ENCODE data around the gene RAB44.

RAB44 gene

DNA sequence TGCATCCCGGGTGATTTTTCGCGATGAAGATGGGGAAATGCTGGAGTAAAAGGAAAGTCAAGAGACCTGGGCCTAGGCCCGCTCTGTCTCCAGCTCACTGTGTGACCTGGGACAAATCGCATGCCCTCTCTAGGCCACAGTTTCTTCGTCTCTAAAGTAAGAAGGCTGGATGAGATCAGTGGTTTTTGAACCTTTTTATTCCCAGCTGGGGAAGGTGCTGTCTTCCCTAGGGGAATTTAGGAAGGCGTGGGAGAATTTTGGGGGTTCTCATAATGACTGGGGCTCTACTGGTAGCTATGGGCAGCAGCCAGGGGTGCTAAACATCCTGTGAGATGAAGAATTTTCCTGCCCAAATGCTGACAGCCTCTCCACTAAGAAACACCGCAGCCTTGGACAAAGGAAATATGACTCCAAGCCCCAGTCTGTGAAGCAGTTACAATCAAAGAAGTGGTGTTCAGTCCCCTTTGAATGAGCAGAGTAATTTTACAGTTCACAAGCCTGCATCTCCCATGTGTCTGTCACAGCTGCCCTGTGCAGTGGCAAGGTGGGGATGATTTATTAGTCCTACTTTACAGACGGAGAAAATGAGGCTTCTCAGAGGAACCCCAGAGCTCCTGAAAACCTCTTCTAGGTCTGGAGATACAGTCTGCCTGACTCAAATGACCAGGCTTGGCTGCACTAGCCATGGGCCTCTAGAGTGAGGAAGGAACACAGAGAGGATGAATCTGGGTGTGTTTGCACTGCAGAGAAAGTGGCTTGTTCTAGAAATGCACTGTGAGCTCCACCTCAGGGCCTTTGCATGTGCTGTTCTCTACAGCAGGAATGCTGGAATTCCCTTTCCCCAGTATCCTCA, 57.2 kb downstream of the RAB44 start:
- DNase-seq, result no peak

DNA sequence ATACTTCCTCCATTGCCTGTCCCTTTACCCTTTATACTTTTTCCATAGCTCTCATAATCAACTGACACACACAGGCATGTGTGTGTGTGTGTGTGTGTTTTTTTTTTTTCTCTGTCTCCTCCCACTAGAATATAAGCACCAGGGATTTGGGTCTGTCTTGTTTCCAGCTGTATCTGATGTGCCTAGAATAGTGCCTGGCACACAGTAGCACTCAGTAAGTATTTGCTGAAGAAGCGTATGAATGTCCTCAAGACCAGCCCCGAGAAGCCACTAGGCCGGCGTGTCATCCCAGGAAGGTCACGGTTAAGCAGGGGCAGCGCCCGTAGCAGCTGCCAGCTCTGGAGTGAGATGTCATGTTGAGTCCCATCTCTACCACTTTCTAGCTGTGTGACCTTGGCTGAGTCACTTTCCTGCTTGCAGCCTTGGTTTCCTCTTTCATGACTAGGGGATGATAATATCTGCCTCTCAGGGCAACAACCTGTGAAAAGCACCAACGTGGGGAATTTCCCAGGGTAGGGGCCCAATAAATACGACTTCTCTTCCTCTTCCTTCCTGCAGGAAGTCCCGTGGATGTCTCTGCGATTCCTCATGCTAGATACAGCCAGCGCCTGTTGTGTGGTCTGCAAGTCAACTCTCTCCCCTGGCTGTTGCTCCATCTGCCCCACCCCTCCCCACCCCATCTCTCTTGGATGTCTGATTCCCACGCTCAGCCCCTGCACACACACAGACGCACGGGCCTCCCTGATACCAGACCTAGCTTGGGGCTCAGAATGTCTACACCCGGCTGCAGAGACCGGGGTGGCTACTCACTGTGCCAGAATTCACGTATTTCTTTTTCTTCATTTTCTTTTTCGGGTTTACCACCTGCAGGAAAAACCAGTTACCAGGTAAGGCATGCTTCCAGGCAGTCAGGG, 58.1 kb downstream of the RAB44 start:
- DNase-seq, result peak; percentile 62

DNA sequence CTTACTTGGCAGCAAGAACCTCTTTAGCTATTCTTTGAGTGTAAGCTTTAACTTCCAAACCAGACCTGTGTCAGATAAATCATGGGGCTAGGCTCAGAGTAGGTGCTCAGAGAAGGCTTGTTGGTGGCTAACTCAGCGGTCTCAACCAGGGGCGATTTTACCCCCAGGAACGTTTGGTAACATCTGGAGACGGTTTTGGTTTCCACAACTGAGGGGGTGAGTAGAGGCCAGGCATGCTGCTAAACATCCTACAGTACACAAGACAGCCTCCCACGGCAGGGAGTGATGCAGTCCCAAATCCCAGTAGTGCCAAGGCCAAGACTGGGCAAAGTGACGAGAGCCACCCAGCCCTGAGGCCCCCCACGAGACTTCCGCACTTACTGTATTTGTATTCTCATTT, 59.2 kb downstream of the RAB44 start:
- no peak for DNase-seq

DNA sequence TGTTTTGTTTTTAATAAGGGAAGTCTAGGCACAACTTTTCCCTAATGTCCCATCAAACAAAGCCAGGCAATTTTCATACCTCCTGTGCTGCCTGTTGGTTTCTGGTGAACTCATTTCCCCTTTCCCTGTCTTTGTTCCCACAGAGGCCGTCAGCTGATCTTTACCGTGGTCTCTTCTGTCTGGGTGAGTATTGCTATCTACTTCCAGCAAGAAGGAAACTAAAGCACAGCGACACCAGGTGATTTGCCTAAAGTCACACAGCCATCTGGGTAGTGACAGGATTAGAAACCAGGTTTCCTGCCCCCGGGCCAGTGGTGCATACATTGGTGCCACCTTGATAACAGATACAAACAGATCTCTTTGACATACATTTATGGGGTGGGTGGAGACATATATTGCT, 59.6 kb downstream of the RAB44 start:
- DNase-seq, result peak; percentile 27

DNA sequence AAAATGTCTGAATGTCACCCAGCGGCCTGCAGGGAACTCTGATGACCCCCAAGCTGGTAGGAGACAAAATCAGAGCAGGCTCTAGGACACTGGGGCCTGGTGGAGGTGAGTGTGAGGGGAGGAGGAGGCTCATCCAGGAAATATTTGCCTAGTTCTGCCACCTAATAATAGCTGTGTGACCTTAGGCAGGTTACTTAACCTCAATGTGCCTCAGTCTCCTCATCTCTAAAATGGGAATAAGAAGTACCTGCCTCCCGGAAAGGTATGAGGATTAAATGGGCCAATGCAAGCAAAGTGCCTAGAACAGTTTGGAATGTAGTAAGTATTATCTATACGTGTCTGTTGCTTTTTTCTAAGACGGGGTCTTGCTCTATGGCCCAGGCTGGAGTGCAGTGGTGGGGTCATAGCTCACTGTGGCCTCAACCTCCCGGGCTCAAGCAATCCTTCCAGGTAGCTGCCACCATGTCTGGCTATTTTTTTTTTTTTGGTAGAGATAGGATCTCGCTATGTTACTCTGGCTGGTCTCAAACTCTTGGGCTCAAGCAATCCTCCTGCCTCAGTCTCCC, 60.4 kb downstream of the RAB44 start:
- DNase-seq, result no peak

DNA sequence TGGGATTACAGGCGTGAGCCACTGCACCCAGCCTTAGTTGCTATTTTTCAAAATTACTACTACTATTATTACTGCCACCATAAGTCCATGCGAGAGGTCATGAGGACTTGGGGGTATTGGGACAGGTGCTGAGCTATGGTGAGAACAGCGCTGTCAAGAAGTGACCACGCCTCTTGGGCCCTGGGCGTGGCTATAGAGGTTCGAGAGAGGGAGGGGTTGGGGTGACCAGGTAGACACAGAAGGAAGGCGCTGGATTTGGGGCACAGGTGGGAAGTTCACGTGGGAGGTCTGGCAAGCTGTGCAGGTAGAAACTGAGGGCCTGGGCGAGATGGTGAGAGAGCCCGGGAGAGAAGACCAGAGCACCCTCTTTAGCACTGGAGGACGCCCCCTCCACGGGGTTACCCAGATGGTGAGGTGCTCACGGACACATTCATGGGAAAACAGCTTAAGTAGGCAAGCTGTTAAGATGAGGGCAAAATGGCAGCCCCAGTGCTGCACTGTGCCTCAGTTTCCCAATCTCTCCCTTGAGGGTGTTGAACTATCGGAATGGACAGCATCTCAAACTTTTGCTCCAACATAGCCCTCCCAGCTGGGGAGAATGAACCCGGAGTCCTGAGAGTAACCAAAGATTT, 61.0 kb downstream of the RAB44 start:
- no peak for DNase-seq

DNA sequence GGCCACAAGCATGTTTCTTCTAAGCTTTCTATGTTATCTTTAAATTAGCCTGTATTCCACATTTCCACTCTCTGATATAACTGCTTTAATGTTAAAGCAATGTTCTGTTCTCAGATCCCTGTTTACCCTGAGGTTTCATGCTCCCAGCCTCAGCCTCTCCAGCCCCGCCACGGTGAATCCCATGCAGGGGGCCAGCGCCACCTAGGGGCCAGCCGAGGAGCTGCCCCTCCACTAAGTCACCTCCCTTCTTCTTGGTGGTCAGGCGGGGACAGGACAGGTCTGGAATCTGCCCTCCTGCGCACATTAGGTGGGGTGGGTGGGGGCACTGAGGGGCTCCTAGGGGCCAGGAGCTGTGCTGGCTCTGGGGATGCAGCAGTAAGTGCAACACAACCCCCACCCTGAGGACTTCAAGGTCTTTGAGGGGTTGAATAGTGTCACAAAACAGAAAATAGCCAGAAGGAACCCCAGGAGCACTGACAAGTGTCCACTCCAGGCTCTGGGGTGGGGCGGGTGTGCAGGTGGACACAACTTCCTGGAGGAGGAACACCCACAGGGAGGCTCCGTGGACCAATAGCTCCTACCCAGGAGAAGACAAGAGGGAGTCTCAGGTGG, 61.6 kb downstream of the RAB44 start:
- peak; percentile 85 for DNase-seq

DNA sequence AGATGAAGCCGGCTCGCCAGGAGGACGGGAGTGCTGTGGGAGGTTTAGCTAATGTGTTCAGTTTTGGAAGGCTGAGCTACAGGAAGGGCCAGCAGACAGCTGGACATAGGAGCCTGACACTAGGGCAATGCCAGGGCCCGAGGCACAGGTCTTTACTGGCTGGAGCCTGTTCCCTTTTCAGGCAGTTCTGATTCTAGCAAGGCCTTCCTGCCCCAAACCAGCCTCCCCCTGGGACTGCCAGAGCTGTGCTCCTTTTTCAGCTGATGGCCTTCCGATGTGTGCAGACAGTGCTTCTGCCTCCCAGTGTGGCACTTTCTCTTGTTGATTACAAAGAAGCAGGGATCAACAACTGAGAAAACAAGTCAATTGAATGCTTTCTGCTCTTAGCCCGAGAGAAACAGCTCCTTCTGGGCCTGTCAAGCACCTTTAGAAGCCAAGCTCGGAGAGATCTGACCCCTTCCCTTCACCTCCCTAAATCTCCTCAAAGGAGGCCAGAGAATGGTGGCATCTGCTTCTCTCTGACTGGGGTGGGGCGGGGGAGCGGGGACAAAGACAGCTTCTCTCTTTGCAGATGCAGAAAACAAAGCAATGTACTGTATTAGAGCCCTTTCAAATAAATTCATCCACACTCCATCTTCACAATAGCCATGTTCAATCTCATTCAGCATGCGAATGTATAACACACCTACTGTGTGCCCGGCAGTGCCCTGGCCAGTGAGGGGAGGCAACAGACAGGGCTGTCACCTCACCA, 63.2 kb downstream of the RAB44 start:
- DNase-seq, result no peak

DNA sequence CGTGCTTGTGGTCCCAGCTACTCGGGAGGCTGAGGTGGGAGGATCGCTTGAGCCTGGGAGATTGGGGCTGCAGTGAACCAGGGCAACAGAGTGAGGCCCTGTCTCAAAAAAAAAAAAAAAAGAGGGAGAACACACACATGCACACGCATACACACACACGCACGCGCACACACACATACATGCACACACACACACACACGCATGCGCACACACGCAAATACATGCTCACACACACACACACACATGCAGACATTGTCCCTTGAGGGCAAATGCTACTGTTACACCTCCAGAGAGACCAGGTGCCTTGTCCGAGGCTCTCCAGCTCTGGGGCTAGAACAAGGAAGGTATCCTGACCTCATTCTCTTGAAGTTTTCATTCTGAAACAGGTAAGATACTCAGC, 64.5 kb downstream of the RAB44 start:
- DNase-seq, result no peak

DNA sequence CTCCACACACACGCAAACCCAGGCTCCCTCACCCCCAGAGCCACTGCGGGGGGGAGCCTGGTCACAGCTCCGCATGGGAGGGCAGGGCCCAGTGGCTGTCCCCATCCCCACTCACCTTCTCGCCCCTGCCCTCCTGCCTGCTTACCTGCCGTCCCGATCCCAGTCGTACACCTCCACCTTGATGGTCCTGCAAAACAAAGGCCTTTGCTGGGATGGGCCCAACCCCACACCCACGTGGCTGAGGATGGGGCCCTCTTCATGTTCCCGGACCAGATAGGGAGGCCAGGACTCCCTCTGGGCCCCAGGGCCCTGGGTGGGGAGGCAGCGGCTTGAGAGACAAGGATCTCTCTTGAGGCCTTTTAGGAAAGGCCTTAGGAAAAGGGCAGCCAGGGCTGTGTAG, 67.6 kb downstream of the RAB44 start:
- DNase-seq, result no peak

DNA sequence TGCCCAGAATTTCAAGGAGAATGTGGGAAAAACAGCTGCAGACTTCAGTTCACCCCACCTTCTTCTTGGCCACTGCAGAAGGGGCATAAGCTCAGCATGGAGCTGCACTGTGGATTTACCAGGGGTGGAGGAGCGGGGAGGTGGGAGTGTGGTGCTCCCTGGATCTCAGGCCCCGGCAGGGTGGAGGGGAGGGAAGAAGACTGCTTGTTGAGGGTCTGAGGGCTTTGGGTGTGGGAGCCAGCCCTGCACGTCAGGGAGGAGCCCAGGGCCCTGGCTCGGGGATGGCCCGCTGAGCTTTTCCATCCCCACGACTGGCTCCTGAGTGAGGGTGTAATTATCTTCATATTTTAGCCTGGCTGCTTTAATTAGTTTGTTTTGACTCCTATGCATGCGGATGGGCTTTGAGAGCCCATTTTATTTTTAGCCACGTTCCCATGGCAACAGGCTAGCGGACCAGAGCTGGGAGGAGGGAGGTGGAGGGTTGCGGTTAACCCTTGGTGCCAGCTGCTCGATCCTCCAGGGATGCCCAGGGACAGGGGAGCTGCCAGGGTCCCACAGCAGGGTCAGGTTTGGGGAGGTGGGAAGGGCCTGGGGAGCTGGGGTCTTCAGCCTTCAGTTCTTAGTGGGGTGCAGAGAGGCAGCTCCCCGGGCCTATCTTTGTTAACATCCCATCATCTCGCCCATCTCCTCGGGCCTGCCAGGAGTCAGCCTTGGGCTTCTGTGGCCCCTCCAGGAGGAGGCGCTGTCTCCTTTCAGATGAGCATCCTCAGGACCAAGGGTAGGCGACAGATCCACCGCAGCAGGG, 68.2 kb downstream of the RAB44 start:
- DNase-seq, result peak; percentile 80

DNA sequence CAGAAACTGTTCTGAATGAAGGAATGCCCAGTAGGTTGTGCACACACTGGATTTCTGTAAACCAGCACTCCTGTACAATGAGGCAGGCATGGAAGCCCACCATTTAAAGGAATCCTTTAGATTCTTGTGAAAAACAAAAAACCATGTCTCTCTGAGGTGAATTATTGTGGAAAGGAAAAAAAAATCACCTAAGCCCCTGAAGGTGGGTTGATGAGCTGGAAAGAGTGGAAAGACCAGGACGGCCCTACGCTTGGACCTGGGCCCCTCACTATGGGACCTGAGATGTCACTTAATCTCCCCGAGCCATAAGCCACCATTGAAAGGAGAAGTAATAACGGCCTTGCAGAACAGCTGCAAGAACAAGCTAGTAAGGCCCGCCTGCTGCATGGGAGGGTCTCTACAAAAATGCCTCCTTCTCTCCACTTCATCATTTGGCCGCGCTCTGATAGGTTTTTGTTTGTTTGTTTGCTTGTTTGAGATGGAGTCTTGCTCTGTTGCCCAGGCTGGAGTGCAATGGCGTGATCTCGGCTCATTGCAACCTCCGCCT, 68.8 kb downstream of the RAB44 start:
- no peak for DNase-seq

DNA sequence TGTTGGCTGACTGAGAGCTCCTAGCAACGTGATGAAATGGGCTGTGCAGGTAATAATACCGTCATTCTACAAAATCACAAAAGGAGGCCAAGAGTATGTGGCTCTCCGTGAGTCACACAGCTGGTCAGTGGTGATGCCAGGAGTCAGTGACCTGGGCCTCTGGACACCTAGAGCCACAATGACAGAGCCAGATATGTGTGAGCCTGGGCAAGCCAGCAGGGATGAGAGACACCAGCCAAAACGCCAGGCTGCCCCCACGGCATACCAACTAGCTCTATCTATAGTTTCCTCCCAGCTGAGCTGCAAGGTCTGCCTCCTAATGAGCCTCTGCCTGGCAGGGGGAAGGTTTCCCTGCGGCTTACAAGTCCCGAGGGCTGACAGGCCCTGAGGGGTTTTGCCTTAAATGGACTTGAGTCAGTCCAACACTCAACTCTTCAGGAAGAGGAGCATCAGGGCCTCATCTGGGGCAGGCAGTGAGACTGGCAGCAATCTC, 71.6 kb downstream of the RAB44 start:
- no peak for DNase-seq

DNA sequence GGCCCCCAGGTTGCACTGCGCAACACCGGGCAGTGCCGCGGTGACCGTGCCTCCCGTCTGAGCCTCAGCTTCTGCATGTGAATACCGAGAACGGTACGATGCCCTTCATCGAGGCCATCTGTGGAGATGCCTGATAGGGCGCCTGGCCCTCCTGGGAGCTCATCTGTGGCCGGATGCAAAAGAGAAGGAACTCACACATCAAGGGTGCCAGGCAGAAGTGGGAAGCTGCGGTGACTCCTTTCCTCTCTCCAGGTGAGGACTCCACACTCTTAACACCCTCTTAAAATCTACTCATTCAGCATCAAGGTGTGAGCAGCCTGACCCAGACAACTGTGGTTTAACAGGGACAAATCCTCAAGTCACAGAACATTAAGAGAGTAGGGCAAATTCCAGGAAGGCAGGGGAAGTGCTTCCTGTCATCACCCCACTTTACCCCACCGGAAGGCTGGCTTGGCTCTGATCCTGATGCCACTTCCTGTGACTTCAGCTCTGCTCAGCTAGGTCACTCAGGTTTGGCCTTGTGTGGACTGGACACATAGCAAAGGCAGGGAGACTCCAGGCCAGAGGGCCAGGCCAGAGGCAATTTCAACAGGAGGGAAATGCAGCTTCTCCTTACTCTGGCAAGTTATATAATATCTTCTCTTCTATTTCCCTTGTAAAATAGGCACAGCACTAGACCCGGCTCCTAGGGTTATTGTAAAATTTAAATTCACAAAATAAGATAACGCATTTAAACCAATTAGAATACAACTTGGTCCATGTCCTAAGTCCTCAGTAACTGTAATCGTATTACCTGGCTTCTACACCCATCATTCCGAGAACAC, 72.3 kb downstream of the RAB44 start:
- DNase-seq, result no peak

DNA sequence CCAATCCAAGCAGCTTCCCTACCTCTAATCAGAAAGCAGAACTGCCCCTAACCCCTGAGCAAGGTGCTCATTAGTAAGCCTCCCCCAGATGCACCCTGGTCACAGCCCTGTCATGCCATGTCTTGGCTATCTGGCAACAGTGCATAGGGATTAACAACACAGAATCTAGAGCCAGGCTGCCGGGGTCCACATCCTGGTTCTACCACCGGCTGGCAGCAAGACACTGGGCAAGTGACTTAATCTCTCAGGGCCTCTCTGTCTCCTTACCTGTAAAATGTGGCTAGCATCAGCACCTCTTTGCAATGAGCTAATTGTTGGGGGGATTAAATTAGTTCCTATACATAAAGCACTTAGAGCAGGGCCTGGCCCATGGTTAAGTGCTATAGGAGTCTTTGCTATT, 73.5 kb downstream of the RAB44 start:
- no peak for DNase-seq

DNA sequence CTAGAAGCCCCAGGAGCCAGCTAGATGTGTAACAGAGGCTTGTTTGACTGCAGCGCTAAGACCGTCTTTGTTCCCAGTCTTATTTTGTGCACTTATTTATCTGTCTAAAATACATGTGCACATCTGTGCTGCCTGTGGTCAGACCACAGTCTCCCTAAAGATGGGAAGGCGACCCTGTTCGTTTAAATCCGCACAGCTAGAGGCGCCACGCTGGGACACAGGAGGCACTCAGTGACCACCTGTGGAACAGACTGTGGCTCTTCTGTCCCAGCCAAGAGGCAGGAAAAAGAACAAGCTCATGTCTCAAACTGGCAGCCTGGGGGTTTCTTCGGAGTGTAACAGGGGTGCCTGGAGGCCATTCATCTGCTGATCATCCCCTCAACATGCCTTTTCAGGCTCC, 74.8 kb downstream of the RAB44 start:
- no peak for DNase-seq

DNA sequence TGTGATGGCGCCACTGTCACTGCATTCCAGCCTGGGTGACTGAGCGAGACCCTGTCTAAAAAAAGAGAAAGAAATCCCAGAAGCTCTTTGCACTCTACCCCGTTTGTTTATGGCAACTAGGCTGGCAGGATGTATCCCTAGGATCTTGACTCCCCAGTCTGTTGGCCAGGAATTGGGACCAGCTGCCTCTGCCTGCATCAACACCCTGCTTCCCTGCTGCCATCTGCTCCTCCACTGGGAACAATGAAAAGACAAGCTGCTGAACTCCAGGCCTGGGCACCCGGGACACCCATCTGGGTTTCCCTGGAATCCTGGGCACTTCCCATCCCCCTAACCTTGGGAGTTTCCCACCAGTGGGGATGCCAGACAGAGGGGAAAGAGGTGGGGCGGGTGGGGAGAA, 76.7 kb downstream of the RAB44 start:
- DNase-seq, result no peak

DNA sequence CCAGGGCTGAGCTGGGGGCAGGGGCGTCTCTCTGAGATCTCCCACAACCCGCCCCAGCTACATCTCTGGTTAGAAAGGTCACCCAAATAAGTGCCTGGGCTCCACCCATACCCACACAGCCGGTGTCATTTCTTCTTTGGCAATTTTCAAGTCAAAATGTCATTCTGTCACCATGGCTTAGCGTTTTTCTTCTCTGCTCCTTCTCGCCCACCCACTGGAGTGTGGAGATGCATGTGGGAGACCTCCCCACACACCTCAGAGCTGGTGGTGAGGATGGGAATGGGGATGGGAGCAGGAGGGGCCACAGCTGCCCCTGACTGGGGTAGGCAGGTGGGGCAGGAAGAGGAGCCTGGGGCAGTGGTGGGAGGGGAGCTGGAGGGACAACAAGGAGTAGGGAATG, 78.5 kb downstream of the RAB44 start:
- no peak for DNase-seq

DNA sequence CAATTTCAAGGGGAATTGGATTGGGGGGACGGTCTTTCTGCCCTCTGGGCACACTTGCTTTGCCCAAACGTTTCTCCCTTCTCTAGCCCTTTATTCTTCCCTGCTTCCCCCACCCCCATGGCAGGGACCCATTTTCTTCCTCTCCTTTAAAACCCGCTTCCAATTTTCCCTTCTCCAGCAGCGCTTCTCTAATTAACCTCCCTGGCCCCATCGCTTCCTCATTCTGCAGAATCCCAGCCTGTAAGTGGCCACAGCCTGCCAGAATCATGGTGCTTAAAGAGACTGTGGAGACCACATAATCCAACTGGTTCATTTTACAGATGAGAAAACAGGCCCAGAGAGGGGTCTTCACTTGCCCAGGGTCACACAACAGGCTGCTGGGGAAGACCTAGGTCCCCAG, 80.2 kb downstream of the RAB44 start:
- no peak for DNase-seq

DNA sequence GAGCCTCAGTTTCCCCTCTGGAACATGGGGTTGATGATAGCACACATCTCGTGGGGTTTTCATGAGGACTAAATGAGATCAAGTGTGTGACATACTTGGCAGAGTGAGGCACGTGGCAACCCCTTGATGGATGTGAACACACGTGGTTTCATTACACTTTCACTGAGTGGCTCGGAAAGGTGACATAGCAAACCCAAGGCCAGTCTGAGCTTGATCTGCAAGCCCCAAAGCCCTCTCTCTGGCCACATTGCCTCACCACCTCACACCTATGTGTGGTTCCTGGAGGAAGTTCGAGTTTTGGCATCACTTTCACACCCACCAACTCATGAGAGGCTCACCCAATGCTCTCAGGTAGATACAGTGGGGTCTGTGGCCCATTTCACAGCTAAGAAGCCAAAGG, 81.6 kb downstream of the RAB44 start:
- DNase-seq, result no peak
